ENCODE measurements around the gene PRICKLE2.
"Not testable (repeated sequence)": the region's sequence is repeated elsewhere in the genome, so short reads cannot be mapped to it uniquely, and the experiment has no call there.

PRICKLE2 gene

DNA sequence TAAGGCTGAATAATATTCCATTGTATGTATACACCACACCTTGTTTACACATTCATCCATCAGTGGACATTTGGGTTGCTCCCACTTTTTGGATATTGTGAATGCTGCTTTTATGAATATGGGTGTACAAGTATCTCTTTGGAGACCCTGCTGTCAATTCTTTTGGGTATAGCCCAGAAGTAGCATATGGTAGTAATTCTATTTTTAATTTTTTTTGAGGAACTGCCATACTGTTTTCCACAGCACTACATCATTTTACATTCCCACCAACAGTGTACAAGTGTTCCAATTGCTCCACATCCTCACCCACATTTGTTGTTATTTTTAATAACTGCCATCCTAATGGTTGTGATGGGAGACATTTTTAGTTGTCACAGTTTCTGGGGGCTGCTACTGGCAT is 132.1 kb downstream of the PRICKLE2 start:
- no peak for DNase-seq

DNA sequence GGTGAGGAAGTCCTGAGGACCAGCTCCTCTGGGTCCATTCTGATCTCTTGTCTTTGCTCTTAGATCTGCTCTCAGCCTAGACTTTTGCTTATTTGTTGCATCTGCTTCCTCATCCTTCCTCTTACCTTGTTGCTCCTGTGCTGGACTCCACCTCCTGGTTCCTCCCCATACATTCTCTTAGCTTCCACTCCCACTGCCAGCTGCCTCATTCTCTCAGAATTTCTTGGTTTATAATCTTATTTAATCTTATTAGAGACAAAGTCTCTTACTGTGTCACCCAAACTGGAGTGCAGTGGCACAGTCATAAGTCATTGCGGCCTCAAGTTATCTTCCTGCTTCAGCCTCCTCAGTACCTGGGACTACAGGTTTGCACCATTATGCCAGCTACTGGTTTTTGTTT is 133.8 kb downstream of the PRICKLE2 start:
- DNase-seq: no peak

DNA sequence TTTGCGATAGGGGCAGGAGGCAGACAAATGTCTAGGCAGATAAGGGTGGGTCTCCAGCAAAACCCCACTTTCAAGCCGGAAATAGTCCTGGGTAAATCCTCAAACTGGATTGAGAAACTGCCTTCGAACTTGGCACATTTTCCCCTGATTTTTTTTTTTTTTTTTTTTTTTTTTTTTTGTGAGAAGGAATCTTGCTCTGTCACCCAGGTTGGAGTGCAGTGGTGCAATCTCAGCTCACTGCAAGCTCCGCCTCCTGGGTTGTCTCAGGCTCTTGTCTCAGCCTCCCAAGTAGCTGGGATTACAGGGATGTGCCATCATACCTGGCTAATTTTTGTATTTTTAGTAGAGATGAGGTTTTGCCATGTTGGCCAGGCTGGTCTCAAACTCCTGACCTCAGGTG is 135.9 kb downstream of the PRICKLE2 start:
- not testable (repeated sequence) for DNase-seq

- no peak for DNase-seq
Measured at GRCh38 chr3:64088408-64089205, 136.7 kb downstream of the PRICKLE2 start.

DNA sequence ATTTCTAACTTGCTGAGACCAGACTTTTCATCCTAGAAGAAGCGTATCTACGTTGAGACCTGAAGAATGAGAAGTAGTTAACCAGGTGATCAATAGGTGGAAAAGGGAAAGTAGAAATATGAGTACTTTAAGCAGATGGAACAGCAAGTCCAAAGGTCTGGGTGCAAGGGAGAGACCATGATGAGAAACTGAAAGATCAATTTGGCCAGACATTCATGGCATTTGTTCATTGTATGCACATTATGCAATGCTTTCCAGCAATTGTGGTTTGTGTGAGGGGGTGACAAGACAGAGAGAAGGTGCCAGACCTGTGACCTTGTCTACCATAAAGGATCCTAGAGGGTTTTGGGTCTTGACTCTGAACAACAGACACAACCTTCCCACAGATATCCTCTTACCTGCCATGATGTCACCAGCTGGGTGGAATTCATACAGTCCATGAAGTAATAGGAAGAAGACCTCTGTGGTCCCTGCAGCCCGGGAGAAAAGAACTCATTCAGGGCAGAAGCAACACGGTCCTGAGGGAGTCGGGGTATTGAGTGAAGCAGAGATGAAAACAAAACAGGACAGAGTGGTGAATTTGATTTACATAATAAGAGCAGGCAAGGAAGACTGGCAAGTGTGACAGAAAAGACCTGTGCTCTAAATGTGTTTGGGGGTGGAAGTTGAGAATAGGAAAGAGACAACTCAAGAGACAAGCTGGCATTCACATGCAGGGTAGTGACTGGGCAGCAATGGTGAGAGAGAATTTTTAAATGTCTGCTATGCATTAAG is 138.6 kb downstream of the PRICKLE2 start:
- DNase-seq: no peak

- no peak for DNase-seq
Measured at GRCh38 chr3:64084640-64085039, 140.6 kb downstream of the PRICKLE2 start.

DNA sequence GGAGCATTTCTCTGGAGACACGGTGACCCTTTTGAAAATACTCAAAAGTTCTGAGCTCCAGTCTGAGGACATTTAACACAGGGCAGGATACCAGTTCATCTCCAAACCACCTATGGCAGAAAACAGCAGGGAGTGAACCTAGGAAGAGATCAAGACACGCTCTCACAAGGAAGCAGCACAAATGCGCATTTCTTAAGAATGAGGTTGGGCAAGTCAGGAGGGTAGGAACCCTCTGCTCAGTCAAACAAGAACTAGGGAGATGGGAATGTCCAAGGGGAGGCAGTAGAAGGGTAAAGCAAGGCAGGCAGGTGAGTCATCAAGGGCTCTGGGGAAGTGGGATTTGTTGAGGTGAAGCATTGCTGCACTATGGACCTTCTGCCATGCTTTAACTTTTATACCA is 141.7 kb downstream of the PRICKLE2 start:
- DNase-seq: no peak

GRCh38 chr3:64082961-64083541 is 142.2 kb downstream of the PRICKLE2 start:
- no peak for DNase-seq

DNA sequence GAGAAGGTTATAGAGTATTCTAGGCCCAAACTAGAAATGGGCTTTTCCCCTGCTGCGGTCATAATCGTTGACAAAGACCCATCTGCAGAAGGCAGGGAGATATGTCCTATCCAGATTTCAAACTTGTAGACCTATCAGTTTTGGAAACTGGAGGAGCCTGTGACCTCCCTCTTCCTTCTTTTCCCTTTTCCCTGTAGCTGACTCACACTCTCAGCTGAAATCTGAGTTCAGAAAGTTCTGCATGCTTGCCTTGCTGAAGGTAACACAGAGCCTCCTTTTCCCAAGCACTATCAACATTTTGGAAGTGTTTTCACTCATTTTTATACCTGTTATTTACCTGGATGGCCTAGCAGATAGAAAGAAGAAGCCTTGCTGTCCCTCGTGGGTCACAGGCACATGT is 142.9 kb downstream of the PRICKLE2 start:
- DNase-seq: no peak

- DNase-seq: no peak
Measured at GRCh38 chr3:64081235-64081630, 144.0 kb downstream of the PRICKLE2 start.

DNA sequence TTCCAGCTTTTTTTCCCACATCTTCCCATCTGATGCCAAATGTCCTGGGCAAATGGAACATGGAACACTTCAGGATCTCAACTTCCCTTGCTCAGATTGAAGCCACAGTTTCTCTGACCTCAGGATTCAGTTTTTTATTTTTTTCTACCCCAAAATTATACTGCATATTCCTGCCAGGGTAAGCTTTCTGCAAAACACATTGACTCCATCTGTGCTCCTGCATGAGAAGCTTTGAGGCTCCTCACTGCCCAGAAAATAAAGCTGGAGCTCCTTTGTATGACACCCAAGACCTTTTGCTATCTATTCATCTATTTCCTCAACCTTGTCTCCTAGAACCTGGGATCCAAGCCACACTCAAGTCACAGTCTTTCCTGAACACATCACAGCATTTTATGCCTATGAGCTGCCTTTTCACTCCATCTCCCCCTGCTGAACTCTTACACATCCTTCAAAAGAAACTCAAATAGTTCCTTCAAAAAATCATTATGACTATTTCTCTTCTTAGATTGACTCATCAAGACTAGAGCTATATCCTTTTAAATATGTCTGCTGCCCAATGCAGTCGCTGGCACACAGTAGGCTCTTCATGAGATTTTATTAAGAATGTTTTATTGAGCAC is 144.5 kb downstream of the PRICKLE2 start:
- DNase-seq: no peak

DNA sequence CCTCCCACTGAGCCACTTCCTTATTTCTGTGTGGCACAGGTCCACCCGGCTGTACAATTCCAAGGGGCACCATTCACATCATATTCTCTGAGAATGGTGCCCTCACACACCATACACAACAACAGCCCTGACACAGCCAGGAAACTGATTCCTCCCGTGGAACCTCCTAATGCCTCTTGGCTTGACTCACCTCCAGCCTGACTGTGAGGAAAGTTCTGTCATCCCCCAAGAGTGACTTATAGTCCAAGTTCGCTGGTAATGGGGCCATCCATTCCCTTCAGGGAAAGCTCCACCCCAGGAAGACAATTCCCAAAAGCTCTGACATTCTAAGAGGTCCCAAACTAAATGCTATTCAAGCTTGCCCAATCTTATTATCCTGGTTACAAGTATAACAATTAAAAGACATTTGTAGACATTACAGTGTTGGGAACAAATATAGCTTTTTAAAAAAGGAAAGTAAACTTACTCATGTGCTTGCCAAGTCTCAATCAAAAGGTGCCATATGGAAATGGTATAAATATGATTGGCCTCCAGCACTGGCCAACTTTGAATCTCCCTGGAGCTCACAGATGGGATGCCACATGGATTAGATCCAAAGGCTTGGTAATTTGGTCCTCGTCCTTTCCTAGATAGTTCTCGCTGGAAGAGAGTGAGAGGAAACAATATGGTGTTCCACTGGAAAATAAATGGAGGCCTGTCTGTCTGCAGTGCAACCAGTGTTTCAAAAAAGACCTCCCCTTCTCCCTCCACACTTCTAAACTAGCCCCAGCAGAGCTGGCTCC is 145.7 kb downstream of the PRICKLE2 start:
- no peak for DNase-seq

DNA sequence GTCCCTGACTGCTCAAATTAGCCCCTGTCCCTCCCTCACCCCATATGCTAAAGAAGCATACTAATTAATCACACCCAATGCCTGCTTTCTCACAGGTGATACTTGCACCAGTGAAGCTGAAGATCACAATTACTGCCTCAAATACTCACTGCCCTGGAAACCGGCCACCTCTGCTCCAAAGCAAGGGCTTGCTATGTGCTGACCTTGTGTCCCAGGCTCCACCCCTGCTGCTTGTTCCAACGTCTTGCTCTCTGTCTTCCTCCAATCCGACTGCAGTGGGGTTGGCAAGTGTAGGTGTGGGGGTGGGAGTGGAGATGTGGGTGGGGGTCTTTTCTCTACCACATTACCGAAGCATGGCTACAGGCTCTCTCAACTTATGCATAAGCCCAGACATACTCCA is 146.3 kb downstream of the PRICKLE2 start:
- no peak for DNase-seq

- no peak for DNase-seq
Measured at GRCh38 chr3:64074895-64075679, 150.2 kb downstream of the PRICKLE2 start.

- no peak for DNase-seq
Measured at GRCh38 chr3:64074060-64074459, 151.2 kb downstream of the PRICKLE2 start.

- DNase-seq: no peak
Measured at GRCh38 chr3:64073158-64073761, 152.0 kb downstream of the PRICKLE2 start.

- no peak for DNase-seq
Measured at GRCh38 chr3:64072126-64072525, 153.1 kb downstream of the PRICKLE2 start.

- DNase-seq: no peak
Measured at GRCh38 chr3:64070704-64071103, 154.6 kb downstream of the PRICKLE2 start.

DNA sequence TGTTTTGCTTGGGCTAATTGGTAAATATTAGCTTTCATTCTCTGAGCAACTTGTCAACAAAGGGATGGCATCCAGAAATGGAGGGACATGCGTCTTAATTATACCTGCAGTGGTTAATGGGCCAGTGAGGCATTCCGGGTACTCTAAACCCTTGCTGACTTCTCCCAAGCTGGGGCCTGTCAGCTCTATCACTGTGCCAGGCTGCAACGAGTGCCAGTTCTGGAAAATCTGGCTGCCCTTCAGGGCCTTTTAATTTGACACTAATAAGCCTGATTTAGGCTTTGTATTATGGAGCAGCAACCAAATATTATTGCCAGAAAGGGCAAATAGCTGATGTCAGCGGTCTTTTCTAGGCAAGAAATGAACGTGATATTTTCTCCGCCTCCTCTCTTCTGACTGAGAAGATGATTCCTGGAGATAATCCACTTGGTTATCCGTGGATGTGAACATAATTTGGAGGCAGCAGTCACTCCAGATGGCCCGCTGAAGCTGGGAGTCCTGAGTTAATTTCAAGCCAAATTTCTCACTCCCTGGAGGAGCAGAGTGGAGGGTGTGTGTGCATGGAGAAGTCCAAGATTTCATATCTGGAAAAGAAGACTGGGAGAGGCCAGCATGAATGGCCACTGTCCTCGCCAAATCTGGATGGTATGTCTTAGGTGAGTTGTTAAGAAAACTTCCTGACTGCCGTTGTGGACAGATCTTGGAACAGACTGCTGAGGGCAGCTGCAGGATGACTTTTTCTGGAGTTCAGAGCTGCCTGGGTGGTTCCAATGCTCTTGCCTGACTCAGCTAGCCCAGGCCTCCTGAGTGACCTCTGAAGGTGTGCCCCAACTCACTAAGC is 157.5 kb downstream of the PRICKLE2 start:
- DNase-seq: no peak

GRCh38 chr3:64064804-64065203 is 160.5 kb downstream of the PRICKLE2 start:
- DNase-seq: no peak

Data from CD4-positive, alpha-beta T cell treated with Interferon alpha-2 for 1 hour (primary cell).